Measurements from ENCODE around the gene WRAP73.

WRAP73 gene

DNA sequence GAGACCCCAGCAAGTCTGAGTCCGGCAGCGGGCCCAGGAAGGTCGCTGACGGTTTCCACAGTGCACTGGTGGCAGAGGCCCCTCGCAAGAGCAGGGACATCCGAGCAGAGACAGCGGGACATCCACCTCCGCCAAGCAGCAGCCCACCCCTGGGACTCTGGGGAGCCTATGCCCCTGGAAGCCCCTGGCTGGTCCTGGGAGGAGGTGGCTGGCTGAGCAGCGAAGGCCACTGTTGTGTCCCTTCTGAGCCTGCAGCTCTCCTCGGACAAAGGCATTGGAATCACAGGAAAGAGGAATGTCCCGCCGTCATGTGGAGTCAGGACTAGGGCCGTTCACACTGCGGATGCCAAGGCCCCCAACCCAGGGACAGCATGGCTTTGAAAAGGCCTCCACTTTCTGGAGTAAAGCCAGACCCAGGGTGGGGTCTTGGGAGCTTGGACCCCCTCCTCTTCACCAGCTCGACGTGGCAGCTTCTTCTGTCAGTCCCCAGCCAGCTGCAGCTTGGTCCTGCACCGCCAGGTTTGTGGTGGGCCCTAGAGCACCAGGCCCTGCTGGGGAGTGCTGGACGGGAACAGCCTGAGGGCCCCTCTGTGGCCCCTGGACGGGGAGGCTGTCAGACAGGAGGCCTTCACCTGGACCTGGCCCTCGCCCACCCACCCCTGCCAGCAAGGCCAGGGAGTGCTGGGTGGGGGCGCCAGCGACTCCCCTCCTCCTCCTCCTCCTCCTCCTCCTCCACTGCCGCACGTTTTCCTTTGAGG lies 40.0 kb downstream of the WRAP73 start:
- no peak for DNase-seq

DNA sequence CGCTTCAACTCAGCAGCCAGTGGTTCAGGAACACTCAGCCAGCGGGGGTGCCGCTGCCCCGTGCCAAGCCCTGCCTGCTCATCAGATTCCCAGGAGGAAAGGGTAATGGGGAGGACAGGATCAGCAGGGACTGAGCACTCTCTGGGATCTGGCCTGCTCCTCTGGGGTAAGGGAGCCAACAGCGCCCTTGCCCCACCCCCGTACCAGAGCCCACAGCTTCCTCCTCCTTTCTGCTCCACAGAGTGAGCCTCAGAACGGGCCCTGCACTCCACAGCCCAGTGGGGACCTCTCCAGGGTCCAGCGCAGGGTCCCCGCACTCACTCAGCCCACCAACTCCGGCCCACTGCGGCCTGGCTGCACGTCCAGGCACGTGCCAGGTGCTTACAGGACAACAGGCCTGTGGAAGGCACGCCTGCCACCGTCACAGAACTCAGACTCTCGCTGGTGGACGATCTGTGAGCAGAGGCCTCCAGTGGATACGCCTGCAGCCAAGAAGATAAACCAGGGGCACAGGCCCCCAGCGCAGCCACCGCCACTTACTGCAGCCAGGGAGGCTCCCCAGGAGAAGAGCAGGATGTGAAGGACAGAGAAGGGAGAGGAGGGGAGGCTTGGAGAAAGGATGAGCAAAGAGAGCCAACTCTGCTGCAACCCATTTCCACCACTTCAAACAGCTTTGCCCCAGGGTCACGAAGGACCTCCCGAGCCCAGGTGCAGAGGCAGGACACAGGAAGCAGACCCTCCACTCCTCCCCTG lies 40.7 kb downstream of the WRAP73 start:
- DNase-seq: no peak

DNA sequence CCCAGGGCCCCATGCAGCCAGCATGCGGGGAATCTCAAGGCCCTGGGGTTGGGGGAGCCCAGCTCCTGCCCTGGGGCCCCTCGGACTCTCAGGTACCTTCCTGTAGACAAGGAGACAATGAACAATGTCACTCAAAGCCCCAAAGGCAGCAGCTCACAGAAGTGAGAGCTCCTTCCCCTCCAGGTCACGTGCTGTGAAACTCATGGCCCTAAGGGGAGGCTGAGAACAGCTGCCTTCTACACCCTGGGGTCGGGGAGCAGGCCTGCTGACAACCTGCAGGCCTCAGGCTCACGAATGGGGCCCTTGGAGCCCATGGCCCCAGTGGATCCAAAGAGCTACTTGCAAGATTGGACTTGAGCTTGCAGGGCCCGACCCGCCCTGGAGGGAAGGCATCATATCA lies 41.7 kb downstream of the WRAP73 start:
- no peak for DNase-seq

DNA sequence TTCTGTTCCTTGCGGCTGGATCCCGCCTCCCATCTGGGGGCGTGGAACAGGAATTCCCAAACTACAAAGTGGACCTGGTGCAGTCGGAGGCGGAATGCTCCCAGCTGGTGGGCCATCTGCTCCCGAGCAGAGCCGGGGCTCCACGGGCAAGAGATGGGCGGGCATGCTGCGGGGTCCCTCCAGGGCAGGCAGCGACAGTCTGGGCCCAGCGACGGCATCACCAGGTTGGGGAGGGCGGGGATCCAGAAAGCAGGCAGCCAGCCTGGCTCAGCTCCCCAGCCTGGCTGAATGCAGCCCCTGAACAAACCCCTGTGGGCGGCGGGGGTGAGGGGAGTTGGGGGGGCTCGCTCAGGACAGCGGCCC lies 42.2 kb downstream of the WRAP73 start:
- DNase-seq: no peak

DNA sequence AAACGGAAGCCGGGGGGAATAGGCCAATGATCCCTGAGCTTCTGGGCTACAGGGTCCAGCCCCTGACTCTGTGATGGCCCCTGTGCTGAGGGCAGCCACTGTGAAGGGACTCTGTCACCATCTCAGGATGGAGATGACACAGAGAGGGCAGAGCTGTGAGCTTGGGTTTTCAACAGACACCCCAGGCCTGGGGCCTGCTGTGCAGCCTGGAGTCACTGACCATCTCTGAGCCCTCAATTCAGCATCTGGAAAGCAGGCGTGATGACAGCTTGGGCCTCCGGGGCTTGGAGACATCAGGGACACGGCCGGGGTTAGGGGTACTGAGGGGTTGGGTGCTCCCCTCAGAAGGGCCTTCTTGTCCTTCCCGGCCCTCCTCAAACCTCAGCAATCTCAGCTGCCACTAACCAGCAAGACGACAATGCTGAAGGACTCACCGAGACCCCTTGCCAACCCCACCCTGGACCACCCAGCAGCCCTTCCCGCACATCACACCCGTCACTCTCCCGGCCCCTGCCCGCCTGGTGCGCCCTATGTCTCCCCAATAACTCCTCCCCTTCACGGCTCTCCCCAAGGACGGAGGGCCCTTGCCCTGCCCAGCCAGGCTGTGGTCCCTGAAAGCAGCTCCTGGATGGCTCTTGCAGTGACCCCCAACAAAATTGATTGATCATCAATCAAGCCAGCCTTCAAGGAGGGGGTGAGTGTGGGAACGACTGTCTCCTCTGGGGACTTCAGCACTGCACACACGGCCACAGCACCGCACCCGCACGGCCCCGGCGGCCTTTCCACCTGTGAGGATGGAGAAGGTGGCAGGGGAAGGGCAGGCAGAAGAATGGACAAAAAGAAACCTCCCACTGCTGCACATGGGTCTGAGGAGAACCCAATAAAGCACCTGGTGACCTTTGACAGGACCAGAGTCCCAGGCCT lies 42.9 kb downstream of the WRAP73 start:
- no peak for DNase-seq

DNA sequence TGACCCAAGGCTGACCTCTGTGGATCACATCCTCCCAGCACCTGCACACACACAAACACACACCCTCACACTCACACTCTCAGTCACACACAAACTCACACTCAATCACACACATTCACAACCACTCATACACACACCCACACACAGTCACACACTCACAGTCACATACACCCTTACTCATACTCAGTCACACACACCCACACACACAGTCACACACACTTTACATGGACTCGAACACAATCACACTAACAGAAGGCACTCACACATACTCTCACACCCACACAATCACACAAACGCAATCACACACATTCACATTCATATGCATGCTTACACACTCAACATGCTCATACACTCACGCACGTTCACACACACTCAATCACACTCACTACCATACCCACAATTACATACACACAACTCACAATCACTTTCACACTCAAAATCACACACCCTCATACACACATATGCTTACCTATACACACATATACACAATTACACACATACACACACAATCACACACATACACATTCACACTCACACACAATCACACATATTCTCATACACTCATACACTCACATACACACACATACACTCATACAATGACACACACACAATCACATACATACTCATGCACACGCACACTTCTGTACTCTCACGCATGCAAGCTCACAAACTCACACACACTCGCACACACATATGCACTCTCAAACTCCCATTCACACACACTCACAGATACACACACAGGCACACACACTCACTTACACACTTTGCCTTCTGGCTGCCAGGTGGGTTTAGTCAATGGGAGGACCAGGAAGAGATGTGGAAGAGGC lies 44.7 kb downstream of the WRAP73 start:
- no peak for DNase-seq

DNA sequence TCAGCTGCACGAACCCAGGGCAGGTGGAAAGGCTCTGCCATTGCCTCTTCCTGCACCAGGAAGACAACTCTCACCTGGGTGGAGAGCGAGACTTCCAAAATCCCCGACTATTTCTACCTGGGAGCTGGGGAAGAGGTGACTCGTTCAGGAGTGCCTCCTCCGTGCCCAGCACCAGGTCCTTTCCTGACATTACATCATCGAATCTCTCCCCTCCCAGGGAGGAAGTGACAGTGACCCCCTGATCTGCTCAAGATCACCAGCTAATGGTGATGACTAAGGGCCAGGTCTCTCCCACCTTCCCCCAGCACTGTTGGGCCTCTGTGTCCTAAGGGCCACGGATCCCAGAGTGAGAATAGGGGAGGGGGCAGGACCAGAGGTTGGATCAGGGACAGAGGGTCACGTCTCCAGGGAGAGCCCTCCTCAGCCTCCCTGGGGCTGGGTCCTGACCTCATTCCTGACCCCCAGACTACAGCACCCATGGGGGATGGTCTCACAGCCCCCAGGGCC lies 45.4 kb downstream of the WRAP73 start:
- DNase-seq: no peak

DNA sequence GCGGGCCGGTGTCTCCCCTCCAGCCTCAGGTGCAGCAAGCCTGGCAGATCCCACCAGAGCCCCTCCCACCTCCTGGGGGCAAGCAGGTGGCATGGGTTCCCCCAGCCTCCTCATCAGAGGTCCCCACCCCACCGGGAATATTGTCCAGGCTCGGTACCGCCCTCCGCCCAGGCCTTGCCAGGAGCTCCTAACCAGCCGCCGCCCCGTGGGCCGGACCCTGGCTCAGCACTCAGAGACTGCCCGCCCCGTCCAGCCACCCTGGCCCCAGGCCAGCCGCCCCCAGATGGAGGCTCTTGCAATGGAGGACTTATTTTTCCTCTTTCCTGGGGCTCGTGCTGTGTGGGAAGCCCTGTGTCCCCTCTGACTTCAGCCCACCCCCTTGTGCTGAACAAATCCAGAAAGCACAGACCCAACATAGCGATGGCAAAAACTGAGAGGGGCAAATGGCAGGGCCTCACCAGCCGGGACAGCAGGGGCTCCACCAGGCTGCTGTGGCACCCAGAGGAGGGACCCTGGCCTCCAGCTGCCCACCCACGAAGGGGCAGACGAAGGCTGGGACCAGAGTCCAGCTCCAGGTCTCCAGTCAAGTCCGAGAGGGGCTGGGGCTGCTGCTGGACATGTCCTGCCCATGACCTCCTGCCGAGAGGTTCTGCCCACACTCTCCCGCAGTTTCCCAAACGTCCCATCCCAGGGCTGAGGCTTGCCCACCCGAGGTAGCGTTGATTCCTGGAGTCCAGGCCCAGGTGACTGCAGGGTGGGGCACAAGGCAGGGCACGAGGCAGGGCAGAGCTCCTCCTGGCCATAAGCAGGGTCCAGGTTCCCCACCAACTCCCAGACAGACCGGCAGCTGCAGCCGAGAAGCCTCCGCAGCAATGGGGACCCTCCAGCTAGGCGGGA lies 46.1 kb downstream of the WRAP73 start:
- no peak for DNase-seq

DNA sequence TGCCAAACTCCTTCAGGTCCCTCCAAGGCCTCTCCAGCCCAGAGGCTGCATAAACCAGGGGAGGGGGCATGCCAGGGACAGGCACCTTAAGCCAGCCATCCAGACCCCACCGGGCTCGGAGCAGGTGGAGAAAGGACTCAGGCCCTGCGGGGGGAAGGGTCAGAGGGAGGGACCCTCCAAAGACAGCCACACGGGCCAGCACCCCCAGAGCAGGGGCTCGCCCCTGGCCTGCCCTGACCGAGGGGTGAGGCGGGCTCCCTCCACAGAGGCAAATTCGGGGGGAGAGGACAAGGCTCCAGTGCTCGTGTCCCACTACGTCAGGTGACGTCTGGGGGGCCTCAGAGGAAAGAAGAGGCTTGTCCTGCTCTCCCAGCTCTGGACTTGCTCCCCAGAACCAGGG lies 46.7 kb downstream of the WRAP73 start:
- DNase-seq: no peak

DNA sequence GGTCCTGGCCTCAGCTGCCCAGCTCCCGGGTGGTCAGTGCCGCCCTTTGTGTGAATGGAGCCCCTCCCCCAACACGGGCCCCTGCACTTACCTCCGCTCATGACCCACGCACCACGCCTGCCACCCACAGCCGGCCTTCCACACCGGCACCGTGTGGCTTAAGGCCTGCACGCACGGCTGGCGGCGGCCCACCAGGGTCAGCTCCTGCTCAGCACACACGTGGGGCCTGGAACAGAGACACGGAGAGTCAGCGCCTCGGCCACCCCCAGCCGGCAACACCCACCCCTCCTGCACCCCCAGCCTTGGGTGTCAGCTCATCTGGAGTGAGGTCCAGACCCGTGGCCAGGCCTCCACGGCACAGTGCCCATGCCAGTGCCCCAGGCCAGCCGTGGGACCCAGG lies 47.5 kb downstream of the WRAP73 start:
- no peak for DNase-seq

DNA sequence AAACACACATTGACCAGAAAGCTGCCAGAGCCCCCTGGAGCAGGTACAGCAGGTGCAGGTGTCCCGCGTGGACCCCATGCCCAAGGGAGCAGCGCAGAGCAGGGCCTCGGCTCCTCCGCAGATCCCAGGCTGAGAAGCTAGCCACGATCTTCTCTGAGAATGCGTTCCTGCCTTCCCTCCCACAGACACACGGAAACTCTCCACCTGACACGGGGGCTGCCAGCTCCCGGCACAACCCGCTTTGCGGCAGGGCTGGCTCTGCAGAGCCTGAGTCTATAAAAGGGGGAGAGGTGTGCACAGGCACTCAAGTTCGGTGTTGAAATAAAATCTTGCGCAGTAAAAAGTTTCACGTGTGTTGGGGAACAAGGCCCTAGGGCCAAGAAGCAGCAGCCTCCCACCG lies 48.2 kb downstream of the WRAP73 start:
- DNase-seq: no peak

DNA sequence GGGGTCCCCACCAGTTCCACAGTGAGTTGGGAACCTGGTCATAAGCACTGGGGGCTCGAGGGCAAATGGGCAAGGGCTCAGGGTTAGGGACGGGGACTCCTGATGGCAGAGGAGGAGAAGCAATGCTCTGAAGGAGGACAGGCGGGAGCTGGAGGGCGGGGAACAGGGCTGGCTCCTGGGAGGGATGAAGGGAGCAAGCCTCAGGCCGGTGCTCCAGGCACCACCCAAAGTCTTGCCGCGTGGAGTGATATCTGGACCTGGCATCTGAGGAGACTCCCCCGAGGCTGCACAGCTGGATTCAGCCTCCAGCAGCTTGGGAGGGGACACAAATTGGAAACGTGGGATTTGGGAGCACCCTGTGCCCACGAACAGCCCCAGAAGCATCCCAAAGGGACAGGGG lies 49.5 kb downstream of the WRAP73 start:
- DNase-seq: no peak

DNA sequence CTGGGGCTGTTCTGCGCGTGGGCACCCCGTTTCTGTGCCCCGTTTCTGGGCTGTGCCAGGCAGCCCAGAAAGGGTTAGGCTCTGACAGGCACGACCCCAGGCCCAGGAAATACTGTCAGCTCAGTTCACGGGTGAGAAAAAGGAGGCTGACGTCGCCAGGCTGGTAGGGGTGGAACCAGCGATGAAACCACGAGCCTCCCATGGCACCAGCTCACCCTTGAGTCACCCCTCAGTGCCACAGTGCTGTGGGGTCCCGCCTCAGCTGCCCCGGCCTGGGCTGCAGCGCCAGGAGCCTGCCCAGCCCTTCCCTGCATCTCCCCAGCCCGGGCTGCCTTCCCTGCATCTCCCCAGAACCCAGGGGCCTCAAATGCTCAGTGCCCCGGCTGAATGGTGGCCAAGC lies 50.1 kb downstream of the WRAP73 start:
- DNase-seq: no peak

DNA sequence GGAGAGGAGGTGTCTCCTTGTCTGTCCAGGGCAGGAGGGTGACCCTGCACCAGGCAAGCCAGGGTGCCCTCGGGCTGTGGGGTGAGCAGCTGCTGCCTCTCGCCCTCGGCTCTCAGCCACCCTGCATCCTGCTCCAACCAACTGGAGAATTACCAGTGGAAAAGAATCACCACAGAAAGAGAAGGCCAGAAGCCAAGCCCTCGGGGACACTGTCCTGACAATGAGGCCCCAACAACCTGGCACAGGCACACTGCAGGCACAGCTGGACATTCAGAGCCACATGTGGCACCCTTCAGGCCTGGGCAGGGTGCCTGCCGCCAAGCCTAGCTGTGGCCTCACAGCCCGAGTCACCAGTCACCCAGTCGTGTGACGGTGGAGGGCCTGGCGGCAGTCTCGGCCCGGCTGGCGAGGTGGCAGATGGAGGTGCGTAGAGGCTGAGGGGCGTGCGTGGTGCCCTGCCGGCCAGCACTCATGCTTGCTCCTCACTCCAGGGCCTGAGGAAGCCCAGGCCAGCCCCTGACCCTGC lies 50.6 kb downstream of the WRAP73 start:
- no peak for DNase-seq

DNA sequence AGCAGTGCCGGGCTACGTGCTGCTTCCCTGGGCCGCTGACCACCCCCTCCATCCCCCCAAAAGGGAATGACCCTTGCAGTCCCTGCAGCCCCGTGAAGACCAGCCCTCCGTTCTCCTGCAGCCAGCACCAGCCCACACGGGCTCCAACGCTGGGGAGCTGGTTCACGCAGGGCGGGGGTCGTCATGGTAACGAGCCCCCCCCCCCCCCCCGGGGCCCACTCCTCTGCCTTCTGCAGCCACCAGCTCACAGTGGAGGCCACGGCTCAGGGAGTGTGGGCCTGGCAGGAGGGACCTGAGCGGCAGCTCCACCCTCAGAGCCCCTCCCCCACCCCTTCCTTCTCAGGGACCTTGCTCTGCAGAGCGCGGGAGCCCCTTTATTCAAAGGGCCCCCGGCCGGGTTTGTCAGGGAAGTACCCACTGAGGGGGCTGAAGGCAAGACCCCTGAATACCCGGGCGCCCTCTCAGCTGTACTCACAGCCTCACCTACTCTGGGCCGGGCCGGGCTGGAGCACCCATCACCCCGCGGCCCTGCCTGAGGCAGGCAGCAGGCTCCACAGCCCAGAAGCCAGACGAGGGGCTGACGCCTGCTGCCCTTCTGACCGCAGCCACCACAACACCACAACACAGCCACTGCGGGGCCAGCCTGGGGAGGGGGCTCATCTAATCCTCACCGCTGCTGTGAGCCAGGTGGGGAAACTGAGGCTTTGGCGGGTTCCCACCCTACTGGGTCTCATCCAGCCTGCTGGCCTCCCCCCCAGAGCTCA lies 51.2 kb downstream of the WRAP73 start:
- DNase-seq: no peak

DNA sequence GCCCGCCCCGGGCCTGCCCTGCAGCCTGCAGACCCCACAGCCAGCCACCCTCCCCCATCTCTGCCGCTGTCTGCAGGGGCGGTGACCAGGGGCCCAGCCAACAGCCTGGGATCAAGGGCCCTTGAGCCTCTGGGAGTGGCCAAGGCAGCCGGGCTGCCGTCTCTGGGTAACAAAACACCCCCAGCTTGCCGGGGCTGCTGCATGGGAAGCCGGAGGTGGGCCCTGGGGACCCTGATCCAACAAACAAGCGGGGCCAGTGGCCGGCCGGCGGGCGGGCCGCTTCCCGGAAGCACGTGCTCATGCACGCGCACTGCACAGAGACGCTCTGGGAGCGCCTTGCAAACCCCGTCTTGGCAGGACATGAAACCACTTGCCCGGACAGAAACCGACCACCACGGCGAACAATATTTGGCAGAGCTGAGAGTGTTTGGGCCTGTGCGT lies 51.8 kb downstream of the WRAP73 start:
- DNase-seq: peak; percentile 78

DNA sequence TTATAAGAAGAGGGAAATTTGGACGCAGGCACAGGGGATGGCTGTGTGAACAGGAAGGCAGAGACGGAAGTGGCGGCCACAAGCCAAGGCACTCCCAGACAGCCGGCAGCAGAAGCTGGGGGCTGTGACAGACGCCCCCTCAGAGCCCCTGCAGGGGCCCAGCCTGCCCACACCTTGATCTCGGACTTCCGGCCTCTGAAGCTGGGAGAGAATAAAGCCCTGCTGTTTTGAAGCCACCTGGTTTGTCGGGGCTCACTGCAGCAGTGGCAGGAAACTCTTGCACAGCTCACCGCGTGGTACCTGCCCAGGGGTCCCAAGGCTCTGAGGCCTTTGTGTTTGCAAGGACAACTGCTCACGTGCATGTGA lies 52.3 kb downstream of the WRAP73 start:
- DNase-seq: no peak

DNA sequence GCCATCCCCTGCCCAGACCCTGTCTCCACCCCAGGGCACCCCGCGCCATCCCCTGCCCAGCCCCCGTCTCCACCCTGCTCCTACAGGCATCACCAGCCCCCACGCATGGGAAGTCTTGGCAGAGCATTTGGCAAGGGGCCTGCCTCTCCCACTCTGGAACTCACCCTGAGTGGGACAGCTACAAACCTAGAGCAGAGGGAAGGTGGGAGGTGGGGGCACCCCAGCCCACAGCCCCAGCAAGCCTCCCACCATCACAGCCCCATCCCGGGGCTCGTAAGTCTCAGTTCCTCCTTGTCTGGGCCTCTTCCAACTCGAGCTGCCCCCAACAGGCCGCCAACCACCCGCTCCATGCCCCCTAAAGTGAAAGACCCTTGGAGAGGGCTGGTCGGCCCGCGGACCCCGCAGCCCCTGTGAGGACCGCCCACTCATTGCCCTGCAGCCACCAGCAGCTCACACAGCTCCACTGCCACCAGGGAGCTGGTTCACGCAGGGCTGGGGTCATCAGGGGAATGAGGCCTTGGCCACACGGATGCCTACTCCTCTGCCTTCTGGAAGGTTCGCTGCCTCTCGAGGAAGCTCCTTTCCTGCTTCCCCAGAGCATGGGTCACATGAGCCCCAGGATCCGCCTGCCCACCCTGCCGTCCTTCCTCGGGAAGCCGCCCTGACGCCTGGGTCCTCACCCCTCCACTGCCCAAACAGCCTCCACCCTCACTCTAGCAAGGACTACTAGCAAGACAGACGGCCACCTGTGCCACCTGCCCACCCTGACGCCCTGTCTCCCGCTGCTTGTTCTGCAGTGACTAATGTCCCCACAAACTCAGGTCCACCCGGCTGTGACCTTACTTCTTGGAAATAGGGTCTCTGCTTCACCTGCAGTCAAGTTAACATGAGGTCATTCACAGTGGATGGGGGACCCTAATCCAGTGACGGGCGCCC lies 53.0 kb downstream of the WRAP73 start:
- no peak for DNase-seq

DNA sequence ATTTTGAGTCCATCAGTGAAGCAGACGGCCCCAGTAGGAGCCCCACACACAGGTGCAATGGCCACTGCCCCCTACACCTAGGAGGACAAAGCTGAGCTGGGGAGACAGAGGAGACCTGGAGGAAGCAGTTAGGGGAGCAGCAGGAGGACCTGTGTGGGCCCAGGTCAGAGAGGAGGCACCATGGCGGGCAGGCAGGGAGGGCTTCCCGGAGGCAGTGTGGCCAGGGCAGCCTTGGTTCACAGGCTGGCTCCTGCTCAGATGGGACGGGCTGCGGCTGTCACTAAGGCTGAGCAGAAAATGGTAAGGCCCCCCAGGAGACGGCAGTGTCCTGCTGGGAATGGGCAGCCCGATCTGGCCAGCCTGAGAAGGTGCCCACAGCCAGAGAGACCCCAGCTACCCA lies 54.0 kb downstream of the WRAP73 start:
- no peak for DNase-seq

Data from right forelimb (tissue), 1 donor.